Transverse colon (tissue), 4 donors: ENCODE data around the gene P4HB. TPM values are rescaled to one million over a fixed set of nuclear protein-coding genes. Genes with fewer than 3 reads are reported as not detected.

Experiments used
- DNase-seq: peaks from one replicate; pipeline ENCODE4 v3.0.0-alpha.2; 2019
- H3K27ac ChIP-seq, 4 donors: fragments of 200-600 bp; sonication (generic); 2 replicates each; pipeline ENCODE4 v1.5.1; 2016 to 2018; ENCODE audit warnings: inconsistent platforms in 4 of 4
- H3K27me3 ChIP-seq: fragments of 200-600 bp; sonication (generic); 2 replicates; pipeline ENCODE4 v1.5.1; 2017; ENCODE audit warnings: inconsistent platforms
- H3K36me3 ChIP-seq, 4 donors: fragments of 200-600 bp; sonication (generic); 2 replicates each; pipeline ENCODE4 v1.5.1; 2017 to 2019; ENCODE audit warnings: inconsistent platforms in 4 of 4
- H3K4me1 ChIP-seq, 4 donors: fragments of 200-600 bp; sonication (generic); 2 replicates each; pipeline ENCODE4 v1.5.1; 2017 to 2020; ENCODE audit warnings: inconsistent platforms in 4 of 4
- H3K4me3 ChIP-seq, 4 donors: fragments of 200-600 bp; sonication (generic); 1 replicate in 1 of 4; 2 replicates in 3 of 4; pipeline versions ENCODE4 v1.5.1 to v1.6.1; 2017 to 2019; ENCODE audit warnings: inconsistent platforms in 4 of 4
- H3K9me3 ChIP-seq, 2 donors: fragments of 200-600 bp; sonication (generic); 2 replicates each; pipeline ENCODE4 v1.5.1; 2017 to 2019; ENCODE audit warnings: inconsistent platforms in 2 of 2
- CTCF ChIP-seq, 5 experiments: fragments of 200-600 bp in 3 of 5; fragments of 450-650 bp in 2 of 5; sonication (generic) in 3 of 5; IDR thresholded peaks; 1 replicate in 2 of 5; 2 replicates in 3 of 5; pipeline ENCODE4 v1.5.1; 2016 to 2017; ENCODE audit warnings: antibody characterized with exemption in 5 of 5, inconsistent platforms in 3 of 5, mild to moderate bottlenecking in 2 of 5, moderate library complexity in 1 of 5
- EP300 ChIP-seq: sonication (generic); formaldehyde crosslinking; IDR thresholded peaks from one replicate; pipeline ENCODE4 v1.6.1; 2017; ENCODE audit warnings: antibody characterized with exemption, low read depth
- POLR2A ChIP-seq: fragments of 450-650 bp; IDR thresholded peaks from one replicate; pipeline ENCODE4 v1.6.1; 2016; ENCODE audit warnings: antibody characterized with exemption, mild to moderate bottlenecking, moderate library complexity
- POLR2AphosphoS5 ChIP-seq, 3 donors: sonication (generic); formaldehyde crosslinking; IDR thresholded peaks; one replicate each; pipeline ENCODE4 v1.6.1; 2016; ENCODE audit warnings: antibody characterized with exemption in 3 of 3
- WGBS, 2 donors: methylation state at CpG; one replicate each; pipeline ENCODE4 v1.1.5; 2018; ENCODE audit warnings: low coverage in 1 of 2; 5-methylcytosine and 5-hydroxymethylcytosine counted together
- in situ Hi-C, 4 donors: fragments of 200-750 bp; cut with MboI; loops; one replicate each; pipeline versions ENCODE4 v1.15.0 to v1.15.1; 2017; ENCODE audit warnings: low sequenced_read_pairs in 3 of 4, low pct_ligation_motif_present in 1 of 4, low pct_unique_long_range_greater_than_20kb in 1 of 4
- intact Hi-C: fragments of 100-400 bp; cut with DNase I; formaldehyde crosslinking; loops from one replicate; pipeline ENCODE4 v1.15.1; 2023; ENCODE audit warnings: low total_unique reads
- total RNA-seq, 4 donors: library from RNA; depleted of rRNA; stranded (reverse); fragments of >200 nt; gene quantifications; one replicate each; pipeline ENCODE4 v1.1.0, GENCODE V29; 2016

Gene P4HB
- total RNA-seq, 4 donors from 2014 or later: 486 to 732 (median 556) TPM

- Histone ChIP-seq H3K36me3 (peaks cover 0 to 8% (median 0%) of the 10 kb centered on the region in 4 donors), H3K4me3 (no peak overlapping the region), H3K9me3 (no peaks in the 10 kb centered on the region), H3K4me1 (no peaks in the 10 kb centered on the region), H3K27me3 (no peaks in the 10 kb centered on the region), H3K27ac (no peak overlapping the region)
- no peak for DNase-seq
- TF ChIP-seq POLR2AphosphoS5 (IDR thresholded peaks at IDR 0.05) (no peak), POLR2A (no peak), EP300 (no peak), CTCF (IDR thresholded peaks at IDR 0.05) (no peak)
- in situ Hi-C loops (no loop called here), intact Hi-C loops (no loop called here)
- WGBS, 2 donors: 85 to 91% methylated on average over 3 of the region's 3 CpGs
Observed at GRCh38 chr17:81878294-81878693, 18.0 kb upstream of the P4HB start.

GRCh38 chr17:81877569-81877968 is 17.2 kb upstream of the P4HB start:
- TF ChIP-seq CTCF (IDR thresholded peaks at IDR 0.05): no peak
- no peak for TF ChIP-seq EP300
- TF ChIP-seq POLR2AphosphoS5 (IDR thresholded peaks at IDR 0.05): no peak
- no peak for TF ChIP-seq POLR2A
- in situ Hi-C loops (no loop called here), intact Hi-C loops (no loop called here)
- H3K27ac ChIP-seq: no peak overlapping the region
- H3K4me1 ChIP-seq: peaks cover 3 to 5% (median 4%) of the 10 kb centered on the region in 4 donors
- H3K36me3 ChIP-seq: peaks cover 0 to 7% (median 0%) of the 10 kb centered on the region in 4 donors
- H3K27me3 ChIP-seq: no peaks in the 10 kb centered on the region
- no peak for DNase-seq
- H3K9me3 ChIP-seq: no peaks in the 10 kb centered on the region
- H3K4me3 ChIP-seq: no peak overlapping the region
- WGBS, 2 donors: 94% methylated on average over 5 of the region's 5 CpGs; no CpG with 5 or more reads in 1 of the 2 donors

GRCh38 chr17:81871387-81872230 is 11.3 kb upstream of the P4HB start:
- peak; percentile 96 for DNase-seq
- intact Hi-C loops: no loop called here
- WGBS, 2 donors: 1% methylated on average over 47 of the region's 86 CpGs; no CpG with 5 or more reads in 1 of the 2 donors
- in situ Hi-C loops: no loop called here
- Histone ChIP-seq H3K4me1 (peaks cover 38 to 51% (median 47%) of the 10 kb centered on the region in 4 donors), H3K4me3 (peak overlapping the region; percentile 82 to 93 (median 86)), H3K9me3 (no peaks in the 10 kb centered on the region), H3K36me3 (peaks cover 0 to 4% (median 0%) of the 10 kb centered on the region in 4 donors), H3K27ac (peak overlapping the region; percentile 96 to 100 (median 98)), H3K27me3 (no peaks in the 10 kb centered on the region)
- no peak for TF ChIP-seq EP300
- peak in 3 of 5 experiments; percentile 5 to 53 (median 35) for TF ChIP-seq CTCF (IDR thresholded peaks at IDR 0.05)
- TF ChIP-seq POLR2AphosphoS5 (IDR thresholded peaks at IDR 0.05): peak; percentile 28 to 99 (median 98)
- TF ChIP-seq POLR2A: peak; percentile 92

- intact Hi-C loops: no loop called here
Observed at GRCh38 chr17:81870981-81871386, 10.6 kb upstream of the P4HB start, which contains the start of gene ARHGDIA. Gene ARHGDIA (minus strand): TSS chr17:81871337. CDS start chr17:81869930, 1,407 bp downstream.

More at GRCh38 chr17:81870981-81871386, 10.6 kb upstream of the P4HB start, which contains the start of gene ARHGDIA:
- in situ Hi-C loops: no loop called here
- Histone ChIP-seq H3K4me3 (peak within 1 kb of the TSS; percentile 82 to 93 (median 86)), H3K27me3 (no peaks in the 10 kb centered on the region), H3K9me3 (no peaks in the 10 kb centered on the region), H3K4me1 (peaks cover 44 to 57% (median 53%) of the 10 kb centered on the region in 4 donors), H3K36me3 (peaks cover 0 to 4% (median 0%) of the 10 kb centered on the region in 4 donors), H3K27ac (peak within 1 kb of the TSS; percentile 96 to 100 (median 98))
- WGBS, 2 donors: 0% methylated on average over 33 of the region's 64 CpGs; no CpG with 5 or more reads in 1 of the 2 donors
- TF ChIP-seq POLR2A (no peak), EP300 (no peak), POLR2AphosphoS5 (IDR thresholded peaks at IDR 0.05) (peak in 1 of 3 donors; percentile 99), CTCF (IDR thresholded peaks at IDR 0.05) (no peak)
- no peak for DNase-seq
